H9 (cell line): ENCODE measurements around the gene MTMR8. TPM values are rescaled to one million over a fixed set of nuclear protein-coding genes. Genes with fewer than 3 reads are reported as not detected.
"Not testable (repeated sequence)": the region's sequence is repeated elsewhere in the genome, so short reads cannot be mapped to it uniquely, and the experiment has no call there.

Experiments
- DNase-seq: peaks from one replicate; pipeline ENCODE4 v3.0.0-alpha.2; 2017
- H2AFZ ChIP-seq: one replicate; pipeline ENCODE4 v1.6.1; 2013; ENCODE audit warnings: mild to moderate bottlenecking, low read length, control low read depth, moderate library complexity
- H2AK5ac ChIP-seq: 2 replicates; pipeline ENCODE4 v1.6.1; 2013; ENCODE audit warnings: low read length, control low read depth, mixed read lengths; ENCODE audit not compliant: insufficient read length
- H2BK120ac ChIP-seq: one replicate; pipeline ENCODE4 v1.6.1; 2013; ENCODE audit warnings: low read depth, mild to moderate bottlenecking, low read length, control low read depth, inconsistent platforms; ENCODE audit not compliant: poor library complexity, severe bottlenecking
- H2BK12ac ChIP-seq: 2 replicates; pipeline ENCODE4 v1.6.1; 2013; ENCODE audit warnings: low read length, control low read depth, mixed read lengths, low read depth; ENCODE audit not compliant: insufficient read length
- H2BK15ac ChIP-seq: 2 replicates; pipeline ENCODE4 v1.6.1; 2013; ENCODE audit warnings: low read depth, low read length, control low read depth
- H2BK20ac ChIP-seq: one replicate; pipeline ENCODE4 v1.6.1; 2013; ENCODE audit warnings: low read depth, mild to moderate bottlenecking, low read length, control low read depth, inconsistent platforms; ENCODE audit not compliant: poor library complexity, severe bottlenecking
- H2BK5ac ChIP-seq: 2 replicates; pipeline ENCODE4 v1.6.1; 2013; ENCODE audit warnings: low read length, control low read depth, mixed read lengths; ENCODE audit not compliant: insufficient read length
- H3K14ac ChIP-seq: 2 replicates; pipeline ENCODE4 v1.6.1; 2013; ENCODE audit warnings: low read length, control low read depth; ENCODE audit not compliant: insufficient read depth
- H3K18ac ChIP-seq: 2 replicates; pipeline ENCODE4 v1.6.1; 2013; ENCODE audit warnings: low read depth, mild to moderate bottlenecking, mixed read lengths, low read length, control low read depth; ENCODE audit not compliant: insufficient read length
- H3K23ac ChIP-seq: 2 replicates; pipeline ENCODE4 v1.6.1; 2013; ENCODE audit warnings: low read length, control low read depth, mixed read lengths, low read depth; ENCODE audit not compliant: insufficient read length
- H3K23me2 ChIP-seq: 2 replicates; pipeline ENCODE4 v1.6.1; 2013; ENCODE audit warnings: low read depth, mild to moderate bottlenecking, mixed read lengths, low read length, control low read depth; ENCODE audit not compliant: insufficient read length, poor library complexity, severe bottlenecking
- H3K27ac ChIP-seq: 2 replicates; pipeline ENCODE4 v1.5.1; 2013; ENCODE audit warnings: low read length, control low read depth, mixed read lengths, low read depth; ENCODE audit not compliant: insufficient read length
- H3K27me3 ChIP-seq: 2 replicates; pipeline ENCODE4 v1.6.1; 2013; ENCODE audit warnings: low read length, control low read depth, inconsistent platforms; ENCODE audit not compliant: insufficient read depth
- H3K4ac ChIP-seq: 2 replicates; pipeline ENCODE4 v1.6.1; 2013; ENCODE audit warnings: low read depth, mild to moderate bottlenecking, control low read depth, inconsistent platforms, low read length, moderate library complexity
- H3K4me1 ChIP-seq: 2 replicates; pipeline ENCODE4 v1.6.1; 2013; ENCODE audit warnings: low read length, control low read depth, inconsistent platforms; ENCODE audit not compliant: insufficient read depth
- H3K4me2 ChIP-seq: 2 replicates; pipeline ENCODE4 v1.6.1; 2013; ENCODE audit warnings: low read length, control low read depth, mixed read lengths; ENCODE audit not compliant: insufficient read length, insufficient read depth
- H3K56ac ChIP-seq: 2 replicates; pipeline ENCODE4 v1.6.1; 2013; ENCODE audit warnings: low read depth, mild to moderate bottlenecking, mixed read lengths, low read length, control low read depth; ENCODE audit not compliant: insufficient read length
- H3K79me1 ChIP-seq: 2 replicates; pipeline ENCODE4 v1.6.1; 2013; ENCODE audit warnings: low read depth, mild to moderate bottlenecking, moderate library complexity, low read length, control low read depth, inconsistent platforms; ENCODE audit not compliant: insufficient read depth, poor library complexity, severe bottlenecking
- H3K79me2 ChIP-seq: 2 replicates; pipeline ENCODE4 v1.6.1; 2013; ENCODE audit warnings: low read length, control low read depth, inconsistent platforms; ENCODE audit not compliant: insufficient read depth
- H3K9ac ChIP-seq: 2 replicates; pipeline ENCODE4 v1.6.1; 2013; ENCODE audit warnings: low read length, control low read depth, mixed read lengths; ENCODE audit not compliant: insufficient read length; ENCODE audit errors: extremely low read depth
- H3K9me3 ChIP-seq: one replicate; pipeline ENCODE4 v1.6.1; 2013; ENCODE audit warnings: low read depth, low read length, inconsistent platforms; ENCODE audit not compliant: control insufficient read depth
- H3T11ph ChIP-seq: one replicate; pipeline ENCODE4 v1.6.1; 2013; ENCODE audit warnings: mild to moderate bottlenecking, low read length, control low read depth, inconsistent platforms
- H4K20me1 ChIP-seq: one replicate; pipeline ENCODE4 v1.6.1; 2013; ENCODE audit not compliant: control insufficient read depth, insufficient read length, insufficient read depth
- H4K5ac ChIP-seq: 2 replicates; pipeline ENCODE4 v1.6.1; 2013; ENCODE audit warnings: low read depth, mild to moderate bottlenecking, mixed read lengths, low read length, control low read depth; ENCODE audit not compliant: insufficient read length
- H4K8ac ChIP-seq: replicated peaks from 2 replicates; pipeline ENCODE4 v1.6.1; 2013; ENCODE audit warnings: low read length, control low read depth, mixed read lengths, low read depth; ENCODE audit not compliant: insufficient read length
- H4K91ac ChIP-seq: 2 replicates; pipeline ENCODE4 v1.6.1; 2013; ENCODE audit warnings: low read depth, mild to moderate bottlenecking, moderate library complexity, mixed read lengths, low read length, control low read depth; ENCODE audit not compliant: insufficient read length
- H3K27ac Mint-ChIP-seq, 3 experiments: 2 replicates in 2 of 3; 3 replicates in 1 of 3; pipeline ENCODE4 v1.8.0; 2020 to 2021; ENCODE audit warnings: mixed read lengths in 3 of 3, mild to moderate bottlenecking in 1 of 3, moderate library complexity in 1 of 3
- H3K27me3 Mint-ChIP-seq: 2 replicates; pipeline ENCODE4 v1.8.0; 2021; ENCODE audit warnings: low read depth, mild to moderate bottlenecking, moderate library complexity, mixed read lengths
- H3K36me3 Mint-ChIP-seq, 3 experiments: 2 replicates in 2 of 3; 3 replicates in 1 of 3; pipeline ENCODE4 v1.8.0; 2020 to 2021; ENCODE audit warnings: low read depth in 3 of 3, mixed read lengths in 3 of 3; ENCODE audit not compliant: insufficient read depth in 1 of 3
- H3K4me1 Mint-ChIP-seq, 2 experiments: 2 replicates each; pipeline ENCODE4 v1.8.0; 2020; ENCODE audit warnings: mixed read lengths in 2 of 2
- H3K4me3 Mint-ChIP-seq, 2 experiments: 2 replicates in 1 of 2; 3 replicates in 1 of 2; pipeline ENCODE4 v1.8.0; 2020 to 2021; ENCODE audit warnings: mild to moderate bottlenecking in 2 of 2, mixed read lengths in 2 of 2, moderate library complexity in 1 of 2
- H3K9me3 Mint-ChIP-seq, 2 experiments: 2 replicates in 1 of 2; 3 replicates in 1 of 2; pipeline ENCODE4 v1.8.0; 2020; ENCODE audit warnings: mild to moderate bottlenecking in 2 of 2, mixed read lengths in 2 of 2, moderate library complexity in 1 of 2
- WGBS: extraction: QIAGEN DNeasy Blood & Tissue Kit; methylation state at CpG from one replicate; pipeline ENCODE4 v1.1.7; 2013; ENCODE audit warnings: missing lambda C conversion rate, low lambda C conversion rate, mixed read lengths; ENCODE audit not compliant: insufficient read length; ENCODE audit errors: extremely low coverage; 5-methylcytosine and 5-hydroxymethylcytosine counted together
- total RNA-seq: library from RNA; stranded (reverse); gene quantifications from 2 replicates; pipeline ENCODE4 v1.2.1, GENCODE V29; 2021
- TF ChIP-seq, protein P1 (sequence below): fragments of 200-600 bp; sonication (generic); conservative IDR thresholded peaks from 3 replicates; pipeline ENCODE4 v1.8.0; 2021; ENCODE audit warnings: antibody characterized with exemption, mild to moderate bottlenecking

MTMR8 gene
- total RNA-seq, 1 experiment from 2014 or later: 5.2 TPM

DNA sequence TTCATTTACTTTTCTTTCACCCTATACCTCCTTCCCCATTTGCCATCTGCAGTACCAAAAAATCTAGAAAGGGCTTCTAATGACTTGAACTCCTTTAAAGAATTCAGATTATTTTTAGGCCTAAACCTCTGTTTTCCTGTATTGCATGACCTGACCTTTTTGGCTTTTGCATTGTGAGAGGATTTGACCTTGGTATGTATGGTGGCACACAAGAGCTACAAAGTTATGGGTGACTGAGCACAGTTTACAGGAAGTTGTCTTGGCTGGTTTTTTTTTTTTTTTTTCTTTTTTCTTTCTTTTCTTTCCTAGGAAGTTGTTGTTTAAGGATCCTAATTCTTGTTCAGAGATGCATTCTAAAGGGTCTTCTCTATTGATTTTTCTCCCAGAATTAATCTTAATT, 32.0 kb upstream of the MTMR8 start:
- H3K4ac ChIP-seq: no peak overlapping the region
- no peak overlapping the region for H2BK15ac ChIP-seq
- Mint-ChIP-seq H3K9me3 (peaks cover 64 to 65% of the 10 kb centered on the region in 2 experiments), H3K27ac (peak overlapping the region in 2 of 3 experiments; percentile 39 to 90; a peak in 3 of 7 replicates), H3K36me3 (peaks cover 0 to 9% (median 0%) of the 10 kb centered on the region in 3 experiments; a peak in 5 of 7 replicates), H3K27me3 (no peaks in the 10 kb centered on the region; the same call in 1 of the 2 replicates), H3K4me3 (no peak overlapping the region), H3K4me1 (peaks cover 32 to 34% of the 10 kb centered on the region in 2 experiments)
- H3K56ac ChIP-seq: no peak overlapping the region
- peaks cover 14% of the 10 kb centered on the region for H3K9me3 ChIP-seq
- H3K27me3 ChIP-seq: no peaks in the 10 kb centered on the region
- H2BK20ac ChIP-seq: no peak overlapping the region
- H4K91ac ChIP-seq: no peak overlapping the region
- H3K23ac ChIP-seq: no peak overlapping the region
- H4K8ac ChIP-seq: no peak overlapping the region
- H3K14ac ChIP-seq: no peak overlapping the region
- no peak overlapping the region for H3K27ac ChIP-seq
- no peak overlapping the region for H3K9ac ChIP-seq
- no peak overlapping the region for H2AK5ac ChIP-seq
- no peak overlapping the region for H3K4me2 ChIP-seq
- H2BK5ac ChIP-seq: no peak overlapping the region
- no peak overlapping the region for H2AFZ ChIP-seq
- H4K5ac ChIP-seq: no peak overlapping the region
- DNase-seq: no peak
- H4K20me1 ChIP-seq: no peaks in the 10 kb centered on the region
- no peaks in the 10 kb centered on the region for H3K79me1 ChIP-seq
- H3K23me2 ChIP-seq: no peaks in the 10 kb centered on the region
- H3K4me1 ChIP-seq: no peaks in the 10 kb centered on the region; the same call in 1 of the 2 replicates
- H3T11ph ChIP-seq: no peak overlapping the region
- H2BK12ac ChIP-seq: no peak overlapping the region
- TF ChIP-seq, protein P1, sequence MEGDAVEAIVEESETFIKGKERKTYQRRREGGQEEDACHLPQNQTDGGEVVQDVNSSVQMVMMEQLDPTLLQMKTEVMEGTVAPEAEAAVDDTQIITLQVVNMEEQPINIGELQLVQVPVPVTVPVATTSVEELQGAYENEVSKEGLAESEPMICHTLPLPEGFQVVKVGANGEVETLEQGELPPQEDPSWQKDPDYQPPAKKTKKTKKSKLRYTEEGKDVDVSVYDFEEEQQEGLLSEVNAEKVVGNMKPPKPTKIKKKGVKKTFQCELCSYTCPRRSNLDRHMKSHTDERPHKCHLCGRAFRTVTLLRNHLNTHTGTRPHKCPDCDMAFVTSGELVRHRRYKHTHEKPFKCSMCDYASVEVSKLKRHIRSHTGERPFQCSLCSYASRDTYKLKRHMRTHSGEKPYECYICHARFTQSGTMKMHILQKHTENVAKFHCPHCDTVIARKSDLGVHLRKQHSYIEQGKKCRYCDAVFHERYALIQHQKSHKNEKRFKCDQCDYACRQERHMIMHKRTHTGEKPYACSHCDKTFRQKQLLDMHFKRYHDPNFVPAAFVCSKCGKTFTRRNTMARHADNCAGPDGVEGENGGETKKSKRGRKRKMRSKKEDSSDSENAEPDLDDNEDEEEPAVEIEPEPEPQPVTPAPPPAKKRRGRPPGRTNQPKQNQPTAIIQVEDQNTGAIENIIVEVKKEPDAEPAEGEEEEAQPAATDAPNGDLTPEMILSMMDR: no peak
- H2BK120ac ChIP-seq: no peak overlapping the region
- H3K18ac ChIP-seq: no peak overlapping the region
- no peaks in the 10 kb centered on the region for H3K79me2 ChIP-seq

DNA sequence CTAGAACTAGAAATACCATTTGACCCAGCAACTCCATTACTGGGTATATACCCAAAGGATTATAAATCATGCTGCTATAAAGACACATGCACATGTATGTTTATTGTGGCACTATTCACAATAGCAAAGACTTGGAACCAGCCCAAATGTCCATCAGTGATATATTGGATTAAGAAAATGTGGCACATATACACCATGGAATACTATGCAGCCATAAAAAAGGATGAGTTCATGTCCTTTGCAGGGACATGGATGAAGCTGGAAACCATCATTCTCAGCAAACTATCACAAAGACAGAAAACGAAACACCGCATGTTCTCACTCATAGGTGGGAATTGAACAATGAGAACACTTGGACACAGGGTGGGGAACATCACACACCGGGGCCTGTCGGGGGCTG, 14.5 kb upstream of the MTMR8 start:
- H3K18ac ChIP-seq, H3T11ph ChIP-seq, H4K5ac ChIP-seq, H4K20me1 ChIP-seq, H2AK5ac ChIP-seq, H3K23me2 ChIP-seq, H2BK120ac ChIP-seq, H4K8ac ChIP-seq, H3K4me2 ChIP-seq, H3K14ac ChIP-seq, H3K56ac ChIP-seq, H2BK12ac ChIP-seq, H2BK5ac ChIP-seq, H3K4me3 Mint-ChIP-seq, H3K79me1 ChIP-seq, H3K27me3 Mint-ChIP-seq, H3K4ac ChIP-seq, H2BK15ac ChIP-seq, H3K27ac ChIP-seq, H2AFZ ChIP-seq, H3K27me3 ChIP-seq, H3K27ac Mint-ChIP-seq, H3K23ac ChIP-seq, DNase-seq, H3K4me1 ChIP-seq, H2BK20ac ChIP-seq, H3K79me2 ChIP-seq, H4K91ac ChIP-seq, H3K9ac ChIP-seq: not testable (repeated sequence)
- Mint-ChIP-seq H3K36me3 (peaks cover 6 to 13% (median 9%) of the 10 kb centered on the region in 3 experiments; a peak in 6 of 7 replicates), H3K4me1 (peaks cover 8 to 17% of the 10 kb centered on the region in 2 experiments), H3K9me3 (peaks cover 73 to 75% of the 10 kb centered on the region in 2 experiments)
- peaks cover 11% of the 10 kb centered on the region for H3K9me3 ChIP-seq
- no CpG with 5 or more reads among the region's 4 CpGs for WGBS
